KG1 (cell line): ENCODE data around the gene PLCB4.

Source experiments
- DNase-seq: peaks from one replicate; lab custom pipeline; 2025; lab: John Stamatoyannopoulos, UW

The PLCB4 gene

DNA sequence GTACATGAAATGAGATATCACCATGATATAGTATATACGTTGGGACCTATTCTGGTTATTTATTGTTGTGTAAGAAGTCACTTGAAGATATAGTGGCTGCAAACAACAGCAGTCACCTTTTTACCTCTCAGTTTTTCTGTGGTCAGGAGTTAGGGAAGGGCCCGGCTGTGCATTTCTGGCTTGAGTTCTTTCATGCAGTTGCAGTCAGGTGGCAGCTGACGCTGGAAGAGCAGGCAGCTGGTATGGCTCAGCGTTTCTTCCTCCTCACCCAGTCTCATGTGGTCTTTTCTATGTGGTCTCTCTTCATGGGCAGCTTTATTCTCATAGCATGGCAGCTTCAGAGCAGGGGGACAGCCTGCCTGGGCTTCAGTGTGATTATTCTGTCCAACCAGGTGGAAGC is 154.4 kb downstream of the PLCB4 start:
- DNase-seq = no peak

DNA sequence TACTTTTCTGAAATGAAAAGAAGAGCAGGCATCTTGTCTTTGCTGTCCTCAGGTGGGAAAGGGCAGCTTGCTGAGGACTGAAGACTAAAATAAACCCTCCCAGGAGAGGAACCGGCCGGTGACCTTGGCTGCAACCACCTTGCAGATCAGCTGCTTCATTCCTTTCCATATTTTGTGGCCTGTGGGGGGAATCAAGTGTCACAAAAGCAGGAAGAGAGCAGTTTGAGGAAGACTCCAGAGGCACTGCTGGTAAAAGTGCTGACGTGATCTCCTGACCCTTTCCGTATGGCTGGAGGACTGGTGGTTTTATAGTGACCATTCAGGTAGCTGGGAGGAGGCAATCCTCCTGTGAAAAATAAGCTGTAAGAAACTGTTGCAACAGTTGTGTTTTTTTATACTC is 157.0 kb downstream of the PLCB4 start:
- no peak for DNase-seq

DNA sequence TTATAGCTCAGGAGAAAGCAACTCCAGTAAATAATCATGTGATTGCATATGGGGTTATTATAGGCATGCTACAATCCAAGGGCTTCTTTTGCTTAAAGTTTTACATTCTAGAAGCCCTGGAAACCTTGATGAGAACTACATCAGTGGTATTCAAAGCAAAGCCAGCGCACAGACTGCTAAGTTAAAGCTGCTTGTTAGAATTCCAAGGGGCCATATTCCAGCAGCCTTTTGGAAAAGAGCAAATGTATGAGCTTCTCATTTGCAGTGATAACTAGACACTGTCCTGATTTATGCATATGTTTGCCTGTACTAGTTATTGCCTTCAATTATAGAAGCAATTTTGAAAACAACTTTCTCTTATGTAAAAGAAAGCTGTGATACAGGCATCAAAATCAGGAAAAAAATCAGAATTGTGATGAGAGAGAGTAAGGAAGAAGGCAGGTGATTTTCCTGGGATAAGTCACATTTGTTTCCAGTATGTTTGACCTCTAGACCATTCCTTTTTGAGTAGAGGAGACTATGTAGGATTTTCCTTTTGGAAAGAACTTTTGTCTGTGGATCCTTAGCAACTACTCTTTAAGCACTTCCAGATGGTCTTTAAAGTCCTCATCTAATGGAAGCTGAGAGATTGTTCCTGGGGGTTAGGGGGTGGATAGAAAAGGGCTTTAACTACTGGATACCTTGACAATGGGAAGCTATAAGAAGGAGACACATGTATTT is 159.2 kb downstream of the PLCB4 start:
- no peak for DNase-seq

DNA sequence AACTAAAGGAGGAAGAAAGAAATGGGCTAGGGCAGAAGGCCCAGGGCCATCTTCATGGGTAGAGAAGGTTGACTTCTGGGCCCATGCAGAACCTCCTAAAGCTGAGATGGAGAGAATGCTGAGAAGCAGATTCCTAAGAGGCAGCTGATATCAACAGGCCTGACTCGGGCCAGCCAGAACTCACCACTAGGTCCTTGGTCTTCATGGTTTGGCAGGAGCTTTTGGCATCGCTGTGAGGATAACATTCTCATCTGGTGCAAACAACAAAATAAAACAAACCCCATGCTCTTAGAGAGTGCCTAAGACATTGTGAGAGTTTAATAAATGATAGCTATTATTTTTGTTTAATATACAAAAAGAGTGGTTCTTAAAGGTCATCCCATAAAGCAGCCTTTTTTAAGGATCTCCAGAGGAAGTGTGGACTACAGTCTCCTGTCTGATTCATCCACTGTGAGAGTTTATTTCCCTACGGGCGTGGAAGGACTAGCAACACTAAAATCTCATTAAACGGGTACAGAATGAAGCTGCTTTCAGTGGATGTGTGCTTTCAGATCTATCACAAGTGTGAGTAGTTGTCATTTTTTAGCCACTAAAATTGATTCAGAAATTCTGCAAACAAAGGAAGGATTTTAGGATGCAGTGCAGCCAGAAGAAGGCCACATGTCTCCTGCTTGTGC is 160.0 kb downstream of the PLCB4 start:
- no peak for DNase-seq

DNA sequence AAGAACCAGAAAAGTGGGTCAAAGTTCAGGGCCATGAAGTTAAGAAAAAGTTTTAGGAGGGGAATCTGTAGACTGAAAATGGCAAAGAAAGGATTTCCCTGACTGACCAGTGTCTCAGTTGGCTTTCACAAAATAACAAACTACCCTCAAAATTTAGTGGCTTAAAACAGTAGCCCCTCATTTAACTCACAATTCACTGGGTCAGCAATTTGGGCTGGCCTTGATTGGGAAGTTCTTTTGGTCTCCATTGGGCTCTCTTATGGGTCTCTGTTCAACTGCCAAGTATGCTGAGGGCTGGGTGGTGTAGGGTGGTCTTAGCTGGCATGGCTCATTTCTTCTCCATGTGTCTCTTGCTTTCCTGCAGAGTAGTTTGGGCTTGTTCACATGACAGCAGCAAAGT is 161.5 kb downstream of the PLCB4 start:
- no peak for DNase-seq

DNA sequence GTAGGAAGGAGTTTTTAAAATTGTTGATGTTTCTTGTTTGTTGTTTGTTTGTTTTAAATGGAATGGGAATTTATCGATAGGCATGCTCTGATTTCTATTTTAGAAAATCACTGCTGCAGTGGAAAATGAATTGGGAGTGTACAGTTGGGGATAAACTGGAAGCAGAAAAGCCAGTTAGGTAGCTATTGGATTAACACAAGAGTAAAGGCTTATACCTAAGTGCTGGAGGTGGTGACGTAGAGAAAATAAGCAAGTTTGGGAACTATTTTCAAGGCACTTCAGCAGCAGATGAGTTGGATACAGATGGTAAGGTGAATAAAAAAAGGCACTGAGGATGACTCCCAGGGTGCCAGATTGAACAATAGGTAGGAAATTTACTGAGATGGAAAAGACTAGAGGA is 164.9 kb downstream of the PLCB4 start:
- DNase-seq = no peak

DNA sequence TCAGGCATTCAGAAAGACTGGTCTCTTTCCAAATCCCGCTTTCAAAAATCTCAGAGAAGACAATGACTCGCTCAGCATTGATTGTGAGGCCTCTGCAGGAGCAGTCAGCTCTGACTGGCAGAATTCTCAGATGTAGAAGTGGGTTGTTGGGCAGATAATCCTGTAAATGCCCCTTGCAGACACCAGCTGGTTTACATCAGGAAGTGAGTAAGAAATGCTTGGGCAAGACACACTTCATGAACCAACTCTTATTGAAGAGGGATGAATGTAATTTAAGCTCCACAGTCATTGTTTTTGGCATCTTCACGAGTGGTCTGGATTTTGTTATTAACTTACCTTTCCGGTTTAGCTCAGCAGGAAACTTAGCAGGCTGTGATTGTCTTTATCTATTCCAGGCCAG is 166.6 kb downstream of the PLCB4 start:
- no peak for DNase-seq

DNA sequence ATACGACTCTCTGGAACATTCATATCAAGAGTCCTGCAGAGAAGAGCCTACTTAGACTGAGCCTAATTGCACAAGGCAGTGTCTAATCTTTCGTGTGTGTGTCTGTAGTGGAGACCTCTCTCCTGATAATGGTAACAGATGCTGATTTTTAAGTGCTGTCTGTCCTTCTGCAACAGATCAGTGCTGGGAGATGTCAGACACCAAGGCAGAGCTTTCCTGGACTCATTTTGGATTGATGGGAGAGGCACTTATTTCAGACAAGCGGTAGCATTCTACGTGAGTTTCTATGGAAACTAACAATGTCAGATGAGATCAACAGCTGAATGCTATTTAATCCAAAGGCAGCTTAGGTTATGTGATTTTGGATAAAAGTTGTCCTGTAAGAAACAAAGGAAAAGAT is 167.6 kb downstream of the PLCB4 start:
- no peak for DNase-seq

DNA sequence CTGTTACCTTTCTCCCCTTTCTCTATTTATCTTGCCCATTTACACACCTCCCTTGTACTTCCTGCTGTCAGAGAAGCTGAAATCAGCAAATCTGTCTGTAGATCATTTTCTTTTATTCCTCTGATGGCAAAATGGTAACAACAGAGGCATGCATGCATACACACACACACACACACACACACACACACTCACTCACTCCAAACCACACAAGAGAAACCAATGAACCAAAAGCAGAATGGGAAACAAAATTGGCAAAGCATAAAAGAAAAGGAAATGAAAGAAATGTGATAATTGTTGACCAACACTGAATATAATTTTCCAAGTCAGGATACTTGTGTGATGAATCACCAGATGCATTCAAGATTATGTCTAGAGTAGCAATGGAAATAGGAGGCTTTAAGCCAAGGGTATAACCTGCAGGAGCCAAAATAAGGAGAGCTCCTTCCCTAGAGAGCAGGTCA is 172.4 kb downstream of the PLCB4 start:
- no peak for DNase-seq

DNA sequence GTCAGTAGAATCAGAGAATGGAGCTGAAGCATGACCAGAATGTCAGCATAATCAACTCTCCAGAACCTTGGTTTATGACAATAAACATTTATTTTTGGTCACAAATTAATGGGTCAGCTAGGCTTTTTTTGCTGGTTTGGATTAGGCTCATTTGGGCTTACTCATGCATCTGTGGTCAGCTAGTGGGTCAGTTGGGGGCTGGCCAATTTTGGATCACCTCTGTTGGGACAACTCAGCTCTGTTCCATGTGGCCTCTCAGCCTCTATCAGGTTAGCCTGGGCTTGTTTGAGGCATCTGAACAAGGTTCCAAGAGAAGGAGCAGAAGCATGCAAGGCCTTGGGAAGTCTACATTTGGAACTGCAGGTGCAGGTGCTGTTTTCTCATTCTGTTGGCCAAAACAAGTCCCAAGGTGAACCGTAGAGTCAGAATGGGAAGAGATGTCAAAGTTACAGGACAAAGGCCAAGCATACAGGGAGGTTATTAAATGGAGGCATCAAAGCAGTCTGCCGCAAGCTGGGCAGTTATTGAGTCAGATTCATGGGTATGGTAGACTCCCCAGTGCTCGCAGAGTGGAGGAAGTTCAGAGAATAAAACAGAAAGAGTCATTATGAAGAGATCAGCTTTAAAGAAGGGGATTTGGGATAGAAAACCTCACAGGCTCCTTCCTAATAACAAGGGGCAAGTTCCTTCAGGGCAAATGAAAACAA is 173.0 kb downstream of the PLCB4 start:
- no peak for DNase-seq

DNA sequence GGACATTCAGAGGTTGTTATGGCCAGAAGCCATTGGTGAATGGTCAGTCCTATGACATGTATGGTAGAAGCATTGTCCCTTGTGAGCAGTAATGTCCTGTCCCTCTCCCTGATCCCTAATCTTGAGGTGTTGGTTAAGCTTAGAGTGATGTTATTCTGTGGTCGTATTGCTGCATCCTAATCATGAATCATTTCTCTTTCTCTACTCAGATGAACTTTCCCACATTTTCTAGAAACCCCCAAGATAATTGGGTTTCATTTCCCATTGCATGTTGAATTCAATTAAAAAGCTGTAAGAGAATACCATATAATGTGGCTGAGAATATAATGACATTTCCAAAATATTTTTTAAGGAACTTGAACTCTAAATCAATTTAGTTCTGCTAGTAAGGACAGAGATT is 175.1 kb downstream of the PLCB4 start:
- DNase-seq = no peak

DNA sequence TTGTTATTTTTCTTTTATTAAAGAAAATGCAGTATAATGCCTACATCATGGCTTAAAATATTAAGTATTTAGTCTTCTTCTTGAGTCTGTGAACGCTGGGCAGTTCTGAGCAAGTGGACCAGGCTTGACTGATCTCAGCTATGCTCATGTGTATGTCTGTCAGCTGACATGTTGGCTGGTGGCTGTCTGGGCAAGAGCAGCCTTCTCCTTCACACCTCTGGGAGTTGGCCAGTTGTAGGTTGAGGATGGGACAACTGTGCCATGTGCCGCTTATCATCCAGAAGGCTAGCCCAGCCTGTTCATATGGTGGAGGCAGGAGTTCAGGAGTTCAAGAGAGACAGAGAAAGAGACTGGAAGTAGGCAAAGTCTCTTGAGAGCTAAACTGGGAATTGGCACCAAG is 175.9 kb downstream of the PLCB4 start:
- DNase-seq = no peak

DNA sequence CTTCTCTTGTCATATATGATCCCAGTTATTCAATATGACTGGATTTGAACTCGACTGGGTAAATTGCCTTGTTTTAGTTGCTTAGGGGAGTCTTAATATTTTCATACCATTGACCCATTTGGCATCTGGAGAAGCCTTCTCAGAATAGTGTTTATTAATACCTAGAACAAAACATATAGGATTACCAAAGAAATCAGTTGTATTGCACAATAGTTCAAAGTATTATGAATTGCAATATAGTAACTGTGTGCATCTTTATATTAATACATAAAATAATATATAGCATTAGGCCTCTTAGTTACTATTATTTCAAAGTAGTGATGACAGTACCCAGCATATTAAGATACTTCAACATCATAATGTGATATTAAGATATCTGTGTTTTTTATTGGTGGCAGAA is 177.8 kb downstream of the PLCB4 start:
- no peak for DNase-seq

DNA sequence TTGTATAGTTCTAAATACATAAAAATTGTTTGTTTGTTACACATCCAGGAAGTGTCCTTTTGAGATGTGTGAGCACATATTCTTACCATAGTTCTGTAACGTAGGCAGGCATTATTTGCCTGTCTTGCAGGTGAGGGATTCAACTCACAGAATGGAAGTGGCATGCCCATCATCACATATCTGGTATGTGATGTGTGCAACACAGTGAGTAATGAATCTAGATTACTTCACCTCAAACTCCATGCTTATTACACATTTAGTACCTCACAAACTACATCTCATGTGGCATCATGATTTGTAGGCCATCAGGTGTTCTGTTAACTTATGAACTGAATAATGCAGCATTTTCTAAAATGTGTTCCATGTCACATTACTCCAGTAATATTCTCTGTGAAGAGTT is 181.6 kb downstream of the PLCB4 start:
- DNase-seq = no peak

DNA sequence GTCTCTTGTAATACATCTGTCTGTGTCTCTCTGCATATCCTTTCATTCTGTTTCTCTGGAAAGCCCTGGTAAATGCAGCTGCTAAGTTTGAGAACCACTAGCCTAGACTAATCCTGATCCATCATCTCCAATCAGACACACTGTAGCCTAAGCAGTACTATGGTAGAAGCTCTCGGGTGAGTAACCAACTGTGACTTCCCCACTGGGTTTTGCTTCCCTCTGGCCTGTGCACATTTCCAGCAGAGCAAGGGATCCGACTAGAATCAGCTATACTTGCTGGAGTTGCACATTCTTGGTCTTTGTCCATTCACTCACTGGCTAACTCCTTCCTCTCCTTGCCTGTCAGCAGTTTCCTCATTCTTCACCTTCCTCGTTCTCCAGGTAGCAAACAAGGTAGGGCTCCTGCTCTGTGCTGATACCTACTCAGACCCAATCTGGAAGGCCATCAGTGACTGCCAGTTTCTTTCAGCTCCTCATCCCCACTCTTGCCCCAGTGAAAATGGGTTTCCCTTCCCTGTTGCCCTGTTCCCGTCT is 184.2 kb downstream of the PLCB4 start:
- DNase-seq = no peak

DNA sequence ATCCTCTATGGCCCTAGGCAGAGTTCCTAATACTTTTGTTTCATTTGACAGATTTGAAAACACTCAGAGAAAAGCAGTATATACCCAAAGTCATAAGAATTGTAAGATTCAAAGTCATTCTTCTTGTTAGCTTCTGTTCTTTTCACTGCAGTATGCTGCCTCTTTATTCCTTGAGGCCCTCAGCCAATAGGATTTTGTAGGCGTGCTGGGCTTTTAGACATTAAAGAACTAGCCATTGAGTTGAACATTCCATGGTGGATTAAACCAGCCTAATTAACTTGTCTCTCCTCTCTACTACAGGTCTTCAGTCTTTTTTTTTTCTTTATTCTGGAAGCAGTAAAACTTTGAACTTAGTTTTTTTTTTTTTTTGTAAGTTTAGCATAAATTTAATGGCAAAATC is 186.3 kb downstream of the PLCB4 start:
- DNase-seq = no peak

DNA sequence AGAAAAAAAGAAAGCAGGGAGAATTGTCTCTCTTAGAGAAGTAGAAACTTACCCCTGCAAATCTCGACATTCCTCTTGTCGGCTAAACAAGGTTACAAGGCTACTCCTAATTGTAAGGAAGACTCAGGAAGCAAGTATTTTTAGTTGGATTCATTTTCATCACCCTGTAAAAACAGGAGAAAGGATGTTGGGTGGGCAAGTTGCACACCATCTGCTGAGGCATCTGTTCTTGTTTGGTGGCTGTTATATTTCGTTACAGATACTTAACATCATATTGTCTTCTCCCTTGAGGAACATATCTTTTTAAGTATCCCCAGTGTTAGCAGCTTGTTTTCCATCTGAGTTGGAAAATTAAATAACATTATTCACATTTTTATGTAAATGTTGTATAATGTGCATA is 187.5 kb downstream of the PLCB4 start:
- DNase-seq = no peak

DNA sequence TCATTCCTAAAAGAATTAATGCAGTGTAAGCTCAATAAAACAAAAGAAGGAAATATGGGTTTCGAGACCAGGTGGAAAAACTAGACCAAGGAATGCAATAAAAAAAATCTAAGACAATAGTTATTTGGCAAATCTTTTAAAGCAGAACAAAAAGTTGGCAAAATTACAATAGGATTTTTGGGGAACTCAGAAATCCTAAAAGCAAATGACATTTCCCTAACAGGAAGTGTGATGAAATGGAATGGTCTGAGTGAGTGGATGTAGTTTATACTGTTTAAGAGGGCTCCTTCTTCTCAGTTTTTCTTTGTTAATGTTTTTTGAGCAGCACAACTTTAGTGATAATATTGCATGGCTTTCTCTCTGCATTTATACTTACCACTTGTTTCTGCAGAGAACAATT is 190.0 kb downstream of the PLCB4 start:
- no peak for DNase-seq

DNA sequence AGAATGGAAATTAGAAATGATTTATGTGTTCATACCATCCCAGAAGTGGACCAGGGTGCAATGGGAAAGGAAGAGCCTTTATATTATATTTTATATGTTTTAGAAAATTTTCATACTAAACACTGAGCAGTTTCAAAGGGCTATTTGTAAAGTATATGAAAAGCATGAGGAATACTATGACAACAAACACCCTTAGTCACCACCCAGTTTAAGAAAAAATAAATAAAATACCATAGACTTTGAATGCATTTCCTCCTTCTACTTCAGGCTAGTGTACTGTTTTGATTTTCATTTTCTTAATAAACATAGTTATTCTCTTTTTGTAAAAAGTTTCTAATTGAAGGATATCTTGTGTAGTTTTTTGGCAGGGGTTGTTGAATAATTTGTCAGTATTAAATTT is 191.1 kb downstream of the PLCB4 start:
- DNase-seq = no peak

DNA sequence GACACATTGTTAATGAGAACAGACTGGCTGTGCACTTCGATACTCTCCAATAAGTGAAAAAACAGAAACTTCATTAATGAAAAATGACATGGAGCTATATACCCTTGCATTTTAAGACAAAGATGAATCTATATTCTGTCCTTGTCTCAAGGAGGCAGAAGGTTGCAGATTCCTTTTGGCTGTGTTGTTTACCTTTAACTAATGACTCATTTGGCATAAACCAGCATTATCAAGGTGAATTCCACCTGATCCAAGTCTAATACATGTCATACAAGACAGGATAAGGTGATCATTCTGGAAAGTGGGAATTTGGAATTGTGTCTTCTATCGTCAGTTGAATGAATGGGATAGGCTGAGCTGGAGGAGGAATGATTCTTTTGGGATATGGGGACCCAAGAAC is 192.9 kb downstream of the PLCB4 start:
- DNase-seq = no peak

DNA sequence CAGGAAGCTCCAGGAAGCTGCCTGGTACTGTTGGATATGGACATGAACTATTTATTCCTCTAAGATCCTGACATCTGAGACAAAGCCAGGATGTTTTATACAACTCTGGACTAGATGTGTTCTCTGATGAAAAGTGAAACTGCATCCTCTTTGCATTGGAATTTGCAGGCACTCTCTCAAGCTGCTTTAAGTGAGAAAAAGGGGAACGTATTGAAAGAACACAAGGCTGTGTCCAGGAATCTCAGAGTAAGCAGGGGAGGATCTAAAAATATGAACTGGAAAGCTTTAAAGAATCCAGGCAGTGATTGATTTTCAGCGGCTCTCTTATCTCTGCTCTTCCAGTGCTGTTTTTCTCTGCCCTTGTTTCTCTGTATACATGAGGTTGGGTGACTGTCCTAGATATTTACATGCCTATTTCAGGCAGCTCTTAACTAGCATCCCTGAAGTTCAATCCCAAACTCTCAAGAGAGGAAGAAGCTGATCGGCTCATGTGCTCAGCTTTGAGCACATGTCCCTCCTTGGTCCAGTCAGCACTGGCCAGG is 193.8 kb downstream of the PLCB4 start:
- no peak for DNase-seq

DNA sequence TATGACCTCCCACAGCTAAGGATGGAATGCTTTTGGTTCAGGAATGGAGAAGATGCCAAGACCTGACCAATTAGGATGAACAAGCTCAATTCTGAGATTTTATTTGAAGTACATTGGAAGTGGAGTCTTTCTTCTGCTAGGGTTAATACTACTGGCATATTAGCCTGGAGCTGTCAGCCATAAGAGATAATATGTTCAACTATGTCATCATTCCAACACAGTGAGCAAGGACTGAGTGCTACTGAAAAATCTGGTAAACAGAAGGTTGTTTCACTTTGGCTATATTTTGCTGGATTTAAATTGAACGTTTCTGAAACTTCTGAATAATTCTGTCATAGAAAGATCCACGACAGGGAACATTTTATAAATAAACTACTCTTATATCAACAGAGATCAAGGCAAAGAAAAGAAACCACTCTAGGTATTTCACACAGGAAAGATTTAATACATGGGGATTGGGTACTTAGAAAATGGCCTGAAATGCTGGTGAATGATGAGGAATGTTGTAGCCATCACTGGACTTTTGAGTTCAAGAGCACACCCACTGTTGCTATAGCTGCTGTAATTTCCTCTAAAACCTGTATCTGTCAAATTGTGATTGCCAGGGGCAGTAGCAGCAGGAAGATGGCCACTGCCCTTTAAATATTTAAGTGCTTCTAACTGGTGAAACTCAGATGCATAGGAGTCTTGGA is 200.5 kb downstream of the PLCB4 start:
- no peak for DNase-seq
